ENCODE measurements around the gene INO80E.

INO80E gene

GRCh38 chr16:30030841-30031413 lies 34.9 kb downstream of the INO80E start, which contains the start of gene TLCD3B:
TSS of gene TLCD3B (minus strand) at chr16:30031271. CDS start at chr16:30030527, 744 bp downstream.
- WGBS, result 4% methylated on average over 14 of the region's 27 CpGs
- H3K4me1 ChIP-seq (ENCODE audit: control insufficient read depth, insufficient read depth, low read depth, low read length), result peaks cover 10% of the 10 kb centered on the region
- no peaks in the 10 kb centered on the region for H3K79me1 ChIP-seq (replicated peaks; ENCODE audit: low read length, poor library complexity, severe bottlenecking)
- no peak within 1 kb of the TSS for H4K91ac ChIP-seq (ENCODE audit: low read length)
- H2BK5ac ChIP-seq (ENCODE audit: low read depth, low read length, poor library complexity, severe bottlenecking), result no peak within 1 kb of the TSS
- no peak for DNase-seq
- H3K18ac ChIP-seq (ENCODE audit: low read depth in 1 of 2, low read length in 2 of 2), result no peak within 1 kb of the TSS
- H3K27me3 ChIP-seq (ENCODE audit: control insufficient read depth in 1 of 2, insufficient read depth in 1 of 2, low read length in 2 of 2), result peaks cover 76 to 79% of the 10 kb centered on the region in 2 experiments
- no peak within 1 kb of the TSS for H3K14ac ChIP-seq (ENCODE audit: low read length in 2 of 2)
- H3K27ac ChIP-seq (ENCODE audit: low read length, poor library complexity, severe bottlenecking), result no peak within 1 kb of the TSS
- H2AFZ ChIP-seq (ENCODE audit: low read depth, low read length), result no peak within 1 kb of the TSS
- H2BK120ac ChIP-seq (ENCODE audit: low read depth, low read length), result peak within 1 kb of the TSS; percentile 55
- H2AK5ac ChIP-seq (ENCODE audit: low read length, severe bottlenecking), result no peak within 1 kb of the TSS
- H3K4me3 ChIP-seq (ENCODE audit: insufficient read depth in 1 of 2, low read depth in 1 of 2, low read length in 2 of 2), result peak within 1 kb of the TSS in 1 of 2 experiments; percentile 21
- no peak within 1 kb of the TSS for H3K23ac ChIP-seq (ENCODE audit: low read length in 2 of 2)
- no peak within 1 kb of the TSS for H4K8ac ChIP-seq (ENCODE audit: low read length)
- H3K9me3 ChIP-seq (ENCODE audit: control insufficient read depth, low read length), result no peaks in the 10 kb centered on the region
- H3K9ac ChIP-seq (ENCODE audit: low read length), result no peak within 1 kb of the TSS
- H2BK15ac ChIP-seq (ENCODE audit: low read depth, poor library complexity, severe bottlenecking), result no peak within 1 kb of the TSS
- no peak within 1 kb of the TSS for H2BK12ac ChIP-seq (ENCODE audit: low read length in 2 of 2)
- H3K36me3 ChIP-seq (ENCODE audit: control insufficient read depth in 1 of 2, insufficient read depth in 2 of 2, low read depth in 1 of 2, low read length in 2 of 2), result no peaks in the 10 kb centered on the region
- no peak within 1 kb of the TSS for H3K4ac ChIP-seq (ENCODE audit: low read depth in 1 of 2, low read length in 2 of 2)
- peak within 1 kb of the TSS; percentile 60 for H3K4me2 ChIP-seq (ENCODE audit: low read length, poor library complexity, severe bottlenecking)

GRCh38 chr16:30031477-30031918 lies 35.5 kb downstream of the INO80E start:
- Histone ChIP-seq H3K9ac (ENCODE audit: low read length) (no peak overlapping the region), H3K14ac (ENCODE audit: low read length in 2 of 2) (no peak overlapping the region), H3K18ac (ENCODE audit: low read depth in 1 of 2, low read length in 2 of 2) (no peak overlapping the region), H2BK15ac (ENCODE audit: low read depth, poor library complexity, severe bottlenecking) (no peak overlapping the region), H2AK5ac (ENCODE audit: low read length, severe bottlenecking) (no peak overlapping the region), H3K27ac (ENCODE audit: low read length, poor library complexity, severe bottlenecking) (no peak overlapping the region), H2BK5ac (ENCODE audit: low read depth, low read length, poor library complexity, severe bottlenecking) (no peak overlapping the region), H3K4me3 (ENCODE audit: insufficient read depth in 1 of 2, low read depth in 1 of 2, low read length in 2 of 2) (no peak overlapping the region), H2BK120ac (ENCODE audit: low read depth, low read length) (peak overlapping the region; percentile 55), H4K91ac (ENCODE audit: low read length) (no peak overlapping the region), H3K4me1 (ENCODE audit: control insufficient read depth, insufficient read depth, low read depth, low read length) (peaks cover 10% of the 10 kb centered on the region), H4K8ac (ENCODE audit: low read length) (no peak overlapping the region), H3K9me3 (ENCODE audit: control insufficient read depth, low read length) (no peaks in the 10 kb centered on the region), H3K36me3 (ENCODE audit: control insufficient read depth in 1 of 2, insufficient read depth in 2 of 2, low read depth in 1 of 2, low read length in 2 of 2) (no peaks in the 10 kb centered on the region), H2BK12ac (ENCODE audit: low read length in 2 of 2) (no peak overlapping the region), H2AFZ (ENCODE audit: low read depth, low read length) (no peak overlapping the region), H3K79me1 (replicated peaks; ENCODE audit: low read length, poor library complexity, severe bottlenecking) (no peaks in the 10 kb centered on the region), H3K4me2 (ENCODE audit: low read length, poor library complexity, severe bottlenecking) (no peak overlapping the region), H3K23ac (ENCODE audit: low read length in 2 of 2) (no peak overlapping the region), H3K4ac (ENCODE audit: low read depth in 1 of 2, low read length in 2 of 2) (no peak overlapping the region), H3K27me3 (ENCODE audit: control insufficient read depth in 1 of 2, insufficient read depth in 1 of 2, low read length in 2 of 2) (peaks cover 76 to 79% of the 10 kb centered on the region in 2 experiments)
- DNase-seq, result no peak
- WGBS, result 39% methylated on average over 7 of the region's 11 CpGs

DNA sequence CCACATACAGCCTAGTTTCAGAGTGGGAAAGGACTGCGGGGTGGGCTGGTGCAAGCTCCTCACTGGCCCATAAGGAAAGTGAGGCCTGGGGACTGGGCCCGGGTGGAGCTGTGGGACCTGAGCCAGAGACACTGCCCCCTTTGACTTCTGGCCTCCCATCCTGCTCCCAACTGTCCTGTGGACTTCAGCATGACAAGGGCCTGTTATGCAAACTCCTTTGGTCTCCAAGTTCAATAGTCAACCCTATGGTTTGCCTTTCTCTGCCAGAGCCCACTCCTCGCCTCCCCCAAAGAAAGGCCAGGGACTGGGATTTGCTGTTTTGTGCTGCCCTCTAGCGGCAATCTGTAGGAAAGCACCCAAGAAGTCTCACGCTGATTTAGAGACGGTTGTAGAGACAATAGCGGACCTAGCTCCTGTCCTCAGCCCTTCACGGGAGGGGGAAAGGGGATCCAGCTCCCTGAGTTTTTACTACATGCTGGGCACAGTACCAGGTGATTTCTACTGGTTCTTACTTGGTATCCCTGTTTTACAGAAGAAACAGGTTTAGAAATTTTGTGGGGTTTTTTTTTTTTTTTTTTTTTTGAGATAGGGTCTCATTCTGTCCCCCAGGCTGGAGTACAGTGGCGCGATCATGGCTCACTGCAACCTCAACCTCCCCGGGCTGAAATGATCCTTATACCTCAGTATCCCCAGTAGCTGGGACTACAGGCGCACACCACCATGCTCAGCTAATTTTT lies 36.2 kb downstream of the INO80E start:
- no peak overlapping the region for H2AK5ac ChIP-seq (ENCODE audit: low read length, severe bottlenecking)
- peaks cover 10% of the 10 kb centered on the region for H3K4me1 ChIP-seq (ENCODE audit: control insufficient read depth, insufficient read depth, low read depth, low read length)
- H2AFZ ChIP-seq (ENCODE audit: low read depth, low read length), result no peak overlapping the region
- H4K91ac ChIP-seq (ENCODE audit: low read length), result no peak overlapping the region
- no peaks in the 10 kb centered on the region for H3K79me1 ChIP-seq (replicated peaks; ENCODE audit: low read length, poor library complexity, severe bottlenecking)
- H3K4me3 ChIP-seq (ENCODE audit: insufficient read depth in 1 of 2, low read depth in 1 of 2, low read length in 2 of 2), result no peak overlapping the region
- no peak overlapping the region for H3K4ac ChIP-seq (ENCODE audit: low read depth in 1 of 2, low read length in 2 of 2)
- no peak overlapping the region for H2BK5ac ChIP-seq (ENCODE audit: low read depth, low read length, poor library complexity, severe bottlenecking)
- H3K9ac ChIP-seq (ENCODE audit: low read length), result no peak overlapping the region
- H3K36me3 ChIP-seq (ENCODE audit: control insufficient read depth in 1 of 2, insufficient read depth in 2 of 2, low read depth in 1 of 2, low read length in 2 of 2), result no peaks in the 10 kb centered on the region
- no peaks in the 10 kb centered on the region for H3K9me3 ChIP-seq (ENCODE audit: control insufficient read depth, low read length)
- H3K27me3 ChIP-seq (ENCODE audit: control insufficient read depth in 1 of 2, insufficient read depth in 1 of 2, low read length in 2 of 2), result peaks cover 69 to 73% of the 10 kb centered on the region in 2 experiments
- H3K23ac ChIP-seq (ENCODE audit: low read length in 2 of 2), result no peak overlapping the region
- H3K18ac ChIP-seq (ENCODE audit: low read depth in 1 of 2, low read length in 2 of 2), result no peak overlapping the region
- H3K27ac ChIP-seq (ENCODE audit: low read length, poor library complexity, severe bottlenecking), result no peak overlapping the region
- no peak overlapping the region for H2BK15ac ChIP-seq (ENCODE audit: low read depth, poor library complexity, severe bottlenecking)
- H2BK120ac ChIP-seq (ENCODE audit: low read depth, low read length), result no peak overlapping the region
- peak; percentile 66 for DNase-seq
- no peak overlapping the region for H3K4me2 ChIP-seq (ENCODE audit: low read length, poor library complexity, severe bottlenecking)
- no peak overlapping the region for H4K8ac ChIP-seq (ENCODE audit: low read length)
- no peak overlapping the region for H2BK12ac ChIP-seq (ENCODE audit: low read length in 2 of 2)
- no peak overlapping the region for H3K14ac ChIP-seq (ENCODE audit: low read length in 2 of 2)
- 7% methylated on average over 10 of the region's 12 CpGs for WGBS

GRCh38 chr16:30033270-30033669 lies 37.2 kb downstream of the INO80E start:
- H3K27me3 ChIP-seq (ENCODE audit: control insufficient read depth in 1 of 2, insufficient read depth in 1 of 2, low read length in 2 of 2), result peaks cover 59 to 63% of the 10 kb centered on the region in 2 experiments
- DNase-seq, result no peak
- WGBS, result 81% methylated on average over 6 of the region's 7 CpGs
- H3K79me1 ChIP-seq (replicated peaks; ENCODE audit: low read length, poor library complexity, severe bottlenecking), result no peaks in the 10 kb centered on the region
- H3K4me3 ChIP-seq (ENCODE audit: insufficient read depth in 1 of 2, low read depth in 1 of 2, low read length in 2 of 2), result no peak overlapping the region
- no peak overlapping the region for H3K14ac ChIP-seq (ENCODE audit: low read length in 2 of 2)
- no peak overlapping the region for H2AFZ ChIP-seq (ENCODE audit: low read depth, low read length)
- H3K4me1 ChIP-seq (ENCODE audit: control insufficient read depth, insufficient read depth, low read depth, low read length), result peaks cover 10% of the 10 kb centered on the region
- no peaks in the 10 kb centered on the region for H3K36me3 ChIP-seq (ENCODE audit: control insufficient read depth in 1 of 2, insufficient read depth in 2 of 2, low read depth in 1 of 2, low read length in 2 of 2)
- no peak overlapping the region for H3K23ac ChIP-seq (ENCODE audit: low read length in 2 of 2)
- H4K91ac ChIP-seq (ENCODE audit: low read length), result no peak overlapping the region
- no peak overlapping the region for H3K27ac ChIP-seq (ENCODE audit: low read length, poor library complexity, severe bottlenecking)
- H2AK5ac ChIP-seq (ENCODE audit: low read length, severe bottlenecking), result no peak overlapping the region
- no peak overlapping the region for H2BK120ac ChIP-seq (ENCODE audit: low read depth, low read length)
- H3K4ac ChIP-seq (ENCODE audit: low read depth in 1 of 2, low read length in 2 of 2), result no peak overlapping the region
- no peak overlapping the region for H3K18ac ChIP-seq (ENCODE audit: low read depth in 1 of 2, low read length in 2 of 2)
- H4K8ac ChIP-seq (ENCODE audit: low read length), result no peak overlapping the region
- no peak overlapping the region for H3K4me2 ChIP-seq (ENCODE audit: low read length, poor library complexity, severe bottlenecking)
- no peak overlapping the region for H2BK15ac ChIP-seq (ENCODE audit: low read depth, poor library complexity, severe bottlenecking)
- no peak overlapping the region for H2BK5ac ChIP-seq (ENCODE audit: low read depth, low read length, poor library complexity, severe bottlenecking)
- H3K9me3 ChIP-seq (ENCODE audit: control insufficient read depth, low read length), result no peaks in the 10 kb centered on the region
- H3K9ac ChIP-seq (ENCODE audit: low read length), result no peak overlapping the region
- no peak overlapping the region for H2BK12ac ChIP-seq (ENCODE audit: low read length in 2 of 2)

Data from mesenchymal stem cell (in vitro differentiated cells and primary cell).